Stimulated activated CD4-positive, alpha-beta T cell treated with anti-CD3 and anti-CD28 coated beads, Interleukin-1b, Interleukin-23, amount 100 ng/mL, for 4 hours (primary cell): ENCODE results near the gene NRAS.

Source experiments
- DNase-seq, 2 donors: peaks; one replicate each; pipeline ENCODE4 v3.0.0-alpha.2; 2020; ENCODE audit warnings: low read depth in 2 of 2

Gene NRAS

GRCh38 chr1:114725230-114725629, 8.7 kb upstream of the NRAS start:
- DNase-seq: no peak

- DNase-seq: no peak
Observed at GRCh38 chr1:114723915-114724314, 7.3 kb upstream of the NRAS start.

- DNase-seq: no peak
Observed at GRCh38 chr1:114723457-114723856, 6.9 kb upstream of the NRAS start.

GRCh38 chr1:114720492-114720891, 3.9 kb upstream of the NRAS start:
- no peak for DNase-seq

GRCh38 chr1:114719424-114719787, 2.8 kb upstream of the NRAS start:
- DNase-seq: no peak

GRCh38 chr1:114718661-114719423, 2.3 kb upstream of the NRAS start:
- DNase-seq: no peak

- DNase-seq: no peak
Observed at GRCh38 chr1:114715952-114716303, 643 bp downstream of the NRAS start.

GRCh38 chr1:114712977-114713376, 3.6 kb downstream of the NRAS start:
- no peak for DNase-seq

GRCh38 chr1:114710360-114710759, 6.2 kb downstream of the NRAS start:
- no peak for DNase-seq

- no peak for DNase-seq
Observed at GRCh38 chr1:114707604-114708003, 9.0 kb downstream of the NRAS start.

GRCh38 chr1:114703242-114703641, 13.3 kb downstream of the NRAS start:
- no peak for DNase-seq

GRCh38 chr1:114702737-114703136, 13.8 kb downstream of the NRAS start:
- no peak for DNase-seq

GRCh38 chr1:114701931-114702330, 14.6 kb downstream of the NRAS start:
- no peak for DNase-seq

- no peak for DNase-seq
Observed at GRCh38 chr1:114700036-114700600, 16.5 kb downstream of the NRAS start.

GRCh38 chr1:114696810-114697209, 19.8 kb downstream of the NRAS start:
- DNase-seq: no peak

- DNase-seq: no peak
Observed at GRCh38 chr1:114695430-114696058, 21.0 kb downstream of the NRAS start, which contains the start of gene AMPD1. Gene AMPD1, minus strand, starts transcription at chr1:114695546. Its CDS starts 75 bp downstream, at chr1:114695471.

GRCh38 chr1:114694540-114695310, 21.8 kb downstream of the NRAS start:
- no peak for DNase-seq

- DNase-seq: no peak
Observed at GRCh38 chr1:114692947-114693346, 23.6 kb downstream of the NRAS start.

- no peak for DNase-seq
Observed at GRCh38 chr1:114691061-114691460, 25.5 kb downstream of the NRAS start.

- no peak for DNase-seq
Observed at GRCh38 chr1:114690148-114690547, 26.4 kb downstream of the NRAS start.

- DNase-seq: no peak
Observed at GRCh38 chr1:114688526-114688925, 28.0 kb downstream of the NRAS start.

GRCh38 chr1:114685851-114686250, 30.7 kb downstream of the NRAS start:
- no peak for DNase-seq
